GM11168 (cell line): Measurements from ENCODE around the gene HSD11B2.

Source experiments
- in situ Hi-C: fragments of 300-500 bp; cut with MboI; formaldehyde crosslinking; loops from one replicate; pipeline ENCODE4 v1.12.0; 2022; ENCODE audit warnings: low sequenced_read_pairs; ENCODE audit not compliant: unreplicated experiment

Gene HSD11B2

GRCh38 chr16:67447508-67448076 lies 16.7 kb downstream of the HSD11B2 start:
- in situ Hi-C loops, result no loop called here

- in situ Hi-C loops, result no loop called here
These were observed 17.7 kb downstream of the HSD11B2 start for GRCh38 chr16:67448580-67448979.

GRCh38 chr16:67449336-67449735 lies 18.4 kb downstream of the HSD11B2 start:
- in situ Hi-C loops, result no loop called here

GRCh38 chr16:67449739-67450138 lies 18.8 kb downstream of the HSD11B2 start:
- in situ Hi-C loops, result no loop called here

- in situ Hi-C loops, result no loop called here
These were observed 20.3 kb downstream of the HSD11B2 start for GRCh38 chr16:67451061-67451703.

- in situ Hi-C loops, result no loop called here
These were observed 20.9 kb downstream of the HSD11B2 start for GRCh38 chr16:67451704-67452435.

- in situ Hi-C loops, result no loop called here
These were observed 23.2 kb downstream of the HSD11B2 start for GRCh38 chr16:67454104-67454503.

- in situ Hi-C loops, result no loop called here
These were observed 23.9 kb downstream of the HSD11B2 start for GRCh38 chr16:67454852-67455251.

GRCh38 chr16:67456391-67457081 lies 25.6 kb downstream of the HSD11B2 start:
- in situ Hi-C loops, result no loop called here

GRCh38 chr16:67457611-67458010 lies 26.7 kb downstream of the HSD11B2 start:
- in situ Hi-C loops, result no loop called here

- in situ Hi-C loops, result no loop called here
These were observed 27.3 kb downstream of the HSD11B2 start for GRCh38 chr16:67458121-67458641.

- in situ Hi-C loops, result no loop called here
These were observed 28.3 kb downstream of the HSD11B2 start for GRCh38 chr16:67459066-67459860.

GRCh38 chr16:67459861-67460150 lies 28.9 kb downstream of the HSD11B2 start:
- in situ Hi-C loops, result no loop called here

GRCh38 chr16:67460168-67460567 lies 29.2 kb downstream of the HSD11B2 start:
- in situ Hi-C loops, result no loop called here

- in situ Hi-C loops, result no loop called here
These were observed 30.0 kb downstream of the HSD11B2 start for GRCh38 chr16:67460961-67461360.

- in situ Hi-C loops, result no loop called here
These were observed 30.8 kb downstream of the HSD11B2 start for GRCh38 chr16:67461600-67462278.

GRCh38 chr16:67462279-67462655 lies 31.3 kb downstream of the HSD11B2 start:
- in situ Hi-C loops, result no loop called here

- in situ Hi-C loops, result no loop called here
These were observed 32.1 kb downstream of the HSD11B2 start for GRCh38 chr16:67463059-67463458.

GRCh38 chr16:67463691-67464090 lies 32.8 kb downstream of the HSD11B2 start:
- in situ Hi-C loops, result no loop called here

GRCh38 chr16:67464565-67464964 lies 33.6 kb downstream of the HSD11B2 start:
- in situ Hi-C loops, result no loop called here
